Uterus (tissue), 4 donors: ENCODE measurements around the gene LRRIQ4. TPM values are rescaled to one million over a fixed set of nuclear protein-coding genes. Genes with fewer than 3 reads are reported as not detected.
A peak's percentile ranks its signal among the peaks of the same experiment; 100 is the strongest.

Source experiments
- DNase-seq, 2 donors: peaks; one replicate each; pipeline ENCODE4 v3.0.0-alpha.2; 2019 to 2020
- H3K27ac ChIP-seq, 2 donors: fragments of 200-600 bp; sonication (generic); 1 replicate in 1 of 2; 2 replicates in 1 of 2; pipeline ENCODE4 v1.5.1; 2016 to 2018
- H3K27me3 ChIP-seq, 2 donors: fragments of 200-600 bp; sonication (generic); one replicate each; pipeline ENCODE4 v1.5.1; 2018 to 2019; ENCODE audit warnings: control low read depth in 1 of 2
- H3K36me3 ChIP-seq, 2 donors: fragments of 200-600 bp; sonication (generic); one replicate each; pipeline ENCODE4 v1.5.1; 2019; ENCODE audit warnings: control low read depth in 1 of 2
- H3K4me1 ChIP-seq, 2 donors: fragments of 200-600 bp; sonication (generic); one replicate each; pipeline ENCODE4 v1.5.1; 2018 to 2019; ENCODE audit warnings: control low read depth in 1 of 2
- H3K4me3 ChIP-seq, 2 donors: fragments of 200-600 bp; sonication (generic); 1 replicate in 1 of 2; 2 replicates in 1 of 2; pipeline ENCODE4 v1.5.1; 2018 to 2019; ENCODE audit warnings: mild to moderate bottlenecking in 1 of 2
- H3K9me3 ChIP-seq, 2 donors: fragments of 200-600 bp; sonication (generic); one replicate each; pipeline ENCODE4 v1.5.1; 2019; ENCODE audit warnings: control low read depth in 1 of 2
- POLR2A ChIP-seq, 2 donors: fragments of 450-650 bp; IDR thresholded peaks; one replicate each; pipeline ENCODE4 v1.6.1; 2016; ENCODE audit warnings: antibody characterized with exemption in 2 of 2, mild to moderate bottlenecking in 1 of 2, moderate library complexity in 1 of 2
- intact Hi-C: fragments of 100-400 bp; cut with DNase I; formaldehyde crosslinking; loops from one replicate; pipeline ENCODE4 v1.15.1; 2023; ENCODE audit warnings: low total_unique reads
- total RNA-seq, 4 donors: library from RNA; depleted of rRNA in 3 of 4; stranded (reverse); fragments of >200 nt in 3 of 4; gene quantifications; one replicate each; pipeline versions ENCODE4 v1.1.0 to v1.2.4, GENCODE V29; 2014 to 2023
- TF ChIP-seq, protein P1 (sequence below), 4 experiments: fragments of 200-600 bp in 2 of 4; fragments of 450-650 bp in 2 of 4; sonication (generic) in 2 of 4; IDR thresholded peaks; one replicate each; pipeline ENCODE4 v1.5.1; 2016 to 2019; ENCODE audit warnings: antibody characterized with exemption in 4 of 4, mild to moderate bottlenecking in 2 of 4, moderate library complexity in 1 of 4
- donor health status: DM: yes; HTN: yes; CAD: no.

LRRIQ4 gene
- total RNA-seq, 4 donors from 2014 or later = 0.14 TPM; not detected in 3

- no peak overlapping the region for H3K27ac ChIP-seq
- TF ChIP-seq, protein P1, sequence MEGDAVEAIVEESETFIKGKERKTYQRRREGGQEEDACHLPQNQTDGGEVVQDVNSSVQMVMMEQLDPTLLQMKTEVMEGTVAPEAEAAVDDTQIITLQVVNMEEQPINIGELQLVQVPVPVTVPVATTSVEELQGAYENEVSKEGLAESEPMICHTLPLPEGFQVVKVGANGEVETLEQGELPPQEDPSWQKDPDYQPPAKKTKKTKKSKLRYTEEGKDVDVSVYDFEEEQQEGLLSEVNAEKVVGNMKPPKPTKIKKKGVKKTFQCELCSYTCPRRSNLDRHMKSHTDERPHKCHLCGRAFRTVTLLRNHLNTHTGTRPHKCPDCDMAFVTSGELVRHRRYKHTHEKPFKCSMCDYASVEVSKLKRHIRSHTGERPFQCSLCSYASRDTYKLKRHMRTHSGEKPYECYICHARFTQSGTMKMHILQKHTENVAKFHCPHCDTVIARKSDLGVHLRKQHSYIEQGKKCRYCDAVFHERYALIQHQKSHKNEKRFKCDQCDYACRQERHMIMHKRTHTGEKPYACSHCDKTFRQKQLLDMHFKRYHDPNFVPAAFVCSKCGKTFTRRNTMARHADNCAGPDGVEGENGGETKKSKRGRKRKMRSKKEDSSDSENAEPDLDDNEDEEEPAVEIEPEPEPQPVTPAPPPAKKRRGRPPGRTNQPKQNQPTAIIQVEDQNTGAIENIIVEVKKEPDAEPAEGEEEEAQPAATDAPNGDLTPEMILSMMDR (IDR thresholded peaks at IDR 0.05) = no peak
- no peak for TF ChIP-seq POLR2A (IDR thresholded peaks at IDR 0.05)
Observed at GRCh38 chr3:169886671-169887070, 74.0 kb downstream of the LRRIQ4 start.

More at GRCh38 chr3:169886671-169887070, 74.0 kb downstream of the LRRIQ4 start:
- H3K9me3 ChIP-seq = no peaks in the 10 kb centered on the region
- intact Hi-C loops = no loop called here
- no peak overlapping the region for H3K4me3 ChIP-seq
- no peaks in the 10 kb centered on the region for H3K27me3 ChIP-seq
- peak; percentile 31 to 50 for DNase-seq
- H3K4me1 ChIP-seq = no peaks in the 10 kb centered on the region
- H3K36me3 ChIP-seq = no peaks in the 10 kb centered on the region

Other genes with a start within 250 kb of the LRRIQ4 start
- 10 to 100 TPM; 12.8 to 76.9 (median 35.1) TPM for gene MECOM, start 149.2 kb upstream of the LRRIQ4 start, total RNA-seq
- gene TERC, start 47.8 kb upstream of the LRRIQ4 start, total RNA-seq = 100 to 1,000 TPM in 3 of 4 donors, 1 to 10 TPM in 1; 4.6 to 705 (median 482) TPM
- gene ACTRT3, start 43.3 kb upstream of the LRRIQ4 start, total RNA-seq = 1 to 10 TPM in 3 of 4 donors, under 1 TPM in 1; 0.58 to 7.4 (median 3.7) TPM
- 10 to 100 TPM; 17.2 to 55.9 (median 23.0) TPM for gene MYNN, start 39.5 kb upstream of the LRRIQ4 start, total RNA-seq
- 10 to 100 TPM in 1 of 4 donors, 1 to 10 TPM in 2, not detected in 1; 1.3 to 27.3 (median 5.8) TPM for gene LRRC34, start within 50 bp of the LRRIQ4 start, total RNA-seq
- gene LRRC31, start 57.1 kb downstream of the LRRIQ4 start, total RNA-seq = under 1 TPM in 1 of 4 donors, not detected in 3; 0.35 TPM
- gene SAMD7, start 98.7 kb downstream of the LRRIQ4 start, total RNA-seq = not detected
- gene SEC62, start 153.9 kb downstream of the LRRIQ4 start, total RNA-seq = 100 to 1,000 TPM in 1 of 4 donors, 10 to 100 TPM in 3; 20.0 to 195 (median 65.2) TPM
- 10 to 100 TPM in 1 of 4 donors, 1 to 10 TPM in 2, not detected in 1; 2.6 to 21.0 (median 8.6) TPM for gene GPR160, start 225.1 kb downstream of the LRRIQ4 start, total RNA-seq